Heart left ventricle (tissue), 16 donors: ENCODE measurements around the gene MCC. TPM values are rescaled to one million over a fixed set of nuclear protein-coding genes. Genes with fewer than 3 reads are reported as not detected.

Source experiments
- ATAC-seq, 4 donors: fragments of 200-7000 bp; cut with Tn5 transposase; one replicate each; pipeline ENCODE4 v1.9.1; 2020 to 2022; ENCODE audit warnings: moderate library complexity in 4 of 4, mild to moderate bottlenecking in 3 of 4, moderate number of reproducible peaks in 1 of 4
- DNase-seq, 5 donors: peaks; one replicate each; pipeline ENCODE4 v3.0.0-alpha.2; 2020
- H3K27ac ChIP-seq, 12 donors: fragments of 200-600 bp; sonication (generic) in 4 of 12; one replicate each; pipeline versions ENCODE4 v1.5.0 to v1.8.0; 2016 to 2022; ENCODE audit warnings: mild to moderate bottlenecking in 2 of 12
- H3K27me3 ChIP-seq, 9 donors: fragments of 200-600 bp; sonication (generic) in 2 of 9; one replicate each; pipeline versions ENCODE4 v1.5.1 to v1.8.0; 2016 to 2022; ENCODE audit warnings: mild to moderate bottlenecking in 3 of 9
- H3K36me3 ChIP-seq, 9 donors: fragments of 200-600 bp; sonication (generic) in 2 of 9; one replicate each; pipeline versions ENCODE4 v1.5.0 to v1.8.0; 2018 to 2022; ENCODE audit warnings: mild to moderate bottlenecking in 2 of 9
- H3K4me1 ChIP-seq, 12 donors: fragments of 200-600 bp; sonication (generic) in 4 of 12; one replicate each; pipeline versions ENCODE4 v1.5.0 to v1.8.0; 2016 to 2022; ENCODE audit warnings: mild to moderate bottlenecking in 3 of 12
- H3K4me3 ChIP-seq, 12 donors: fragments of 200-600 bp; sonication (generic) in 4 of 12; one replicate each; pipeline versions ENCODE4 v1.5.0 to v1.8.0; 2017 to 2022; ENCODE audit warnings: mild to moderate bottlenecking in 9 of 12, moderate library complexity in 4 of 12
- H3K9me3 ChIP-seq, 12 donors: fragments of 200-600 bp; sonication (generic) in 4 of 12; one replicate each; pipeline versions ENCODE4 v1.5.0 to v1.8.0; 2016 to 2022; ENCODE audit warnings: mild to moderate bottlenecking in 1 of 12
- CTCF ChIP-seq, 12 donors: fragments of 200-600 bp; sonication (generic) in 4 of 12; IDR thresholded peaks; one replicate each; pipeline versions ENCODE4 v1.5.0 to v1.8.0; 2018 to 2022; ENCODE audit warnings: antibody characterized with exemption in 12 of 12, mild to moderate bottlenecking in 5 of 12
- POLR2A ChIP-seq, 2 donors: fragments of 450-650 bp; IDR thresholded peaks; one replicate each; pipeline ENCODE4 v1.6.1; 2017; ENCODE audit warnings: antibody characterized with exemption in 2 of 2, mild to moderate bottlenecking in 2 of 2, moderate library complexity in 2 of 2
- WGBS, 4 donors: extraction: QIAGEN DNeasy Blood & Tissue Kit in 2 of 4; methylation state at CpG; one replicate each; pipeline versions ENCODE4 v1.1.5 to v1.1.7; 2013 to 2018; 5-methylcytosine and 5-hydroxymethylcytosine counted together
- intact Hi-C, 10 donors: fragments of 100-400 bp; cut with DNase I; formaldehyde crosslinking; loops; one replicate each; pipeline versions ENCODE4 v1.11.1 to v1.14.2; 2022
- polyA plus RNA-seq, 2 donors: library from polyadenylated mRNA; stranded (reverse); fragments of 200-250 nt; gene quantifications; one replicate each; pipeline ENCODE4 v1.2.3, GENCODE V29; 2013
- total RNA-seq, 9 donors: library from RNA; depleted of rRNA in 2 of 9; stranded (reverse); fragments of >200 nt in 2 of 9; fragmentation: NEBNext Ultra II Directional in 3 of 9; extraction: Animal tissue kit (Norgen Biotek cat#: 25700) in 3 of 9; gene quantifications; one replicate each; pipeline versions ENCODE4 v1.1.0 to v1.2.4, GENCODE V29; 2016 to 2023
- donor health status: ischemic (EF 13 %, LVEDD 7.1; RV severe dilation, severe dysfunction).
- donor health status: healthy with polysubstance abuse.
- donor health status: DM: no; HTN: yes; CAD: no.
- donor health status: DM: no; HTN: no; CAD: no.
- donor health status: ischemic (EF 25% LVEDD 6.9; RV normal size, moderate dysfunction).
- donor health status: ischemic (EF 25% LVEDD 5.7; RV mildly dilated, moderate dysfunction).
- donor health status: healthy.
- donor health status: DM: yes; HTN: yes; CAD: no.
- donor health status: ischemic (EF 35%, LVEDD 5.7; RV mildly dilated, moderate dysfunction).
- donor health status: nonischemic (EF 11% LVEDD 7.7; RV severe dilation, severe dysfunction).
- donor health status: DM: yes; HTN: yes; CAD: no.
- donor health status: PGD.
- donor health status: ischemic (EF 29% LVEDD 5.4; RV normal size, mild dysfunction).
- donor health status: nonischemic (EF 23%, LVEDD 6.1; RV moderate dilation, normal function).

Gene MCC
- total and polyA plus RNA-seq, 11 donors = 6.1 to 33.8 (median 24.3) TPM

- Histone ChIP-seq H3K9me3 (no peaks in the 10 kb centered on the region), H3K4me3 (peak overlapping the region; percentile 27 to 98 (median 76)), H3K36me3 (no peaks in the 10 kb centered on the region), H3K27me3 (peaks cover 0 to 19% (median 0%) of the 10 kb centered on the region in 9 donors), H3K27ac (peak overlapping the region; percentile 80 to 97 (median 90)), H3K4me1 (peaks cover 0 to 40% (median 25%) of the 10 kb centered on the region in 12 donors)
- WGBS, 4 donors = 0 to 1% (median 0%) methylated on average over 27 to 60 of the region's 60 CpGs
- ATAC-seq (peak; percentile 96 to 98 (median 98)), DNase-seq (peak; percentile 94 to 95 (median 94))
- intact Hi-C loops = loop anchor here (1.0 to 10.0 kb wide), 21 partner anchors 37 to 250 kb away; no protein-coding TSS in a partner anchor
- TF ChIP-seq POLR2A (IDR thresholded peaks at IDR 0.05) (peak in 1 of 2 donors; percentile 94), CTCF (IDR thresholded peaks at IDR 0.05) (peak in 5 of 12 donors; percentile 16 to 50 (median 38))
Measured at GRCh38 chr5:113294311-113295110, 193.7 kb downstream of the MCC start.

GRCh38 chr5:113293975-113294310, 194.3 kb downstream of the MCC start:
- H3K27me3 ChIP-seq = peaks cover 0 to 19% (median 0%) of the 10 kb centered on the region in 9 donors
- no peak for DNase-seq
- H3K36me3 ChIP-seq = no peaks in the 10 kb centered on the region
- peak overlapping the region; percentile 27 to 98 (median 76) for H3K4me3 ChIP-seq
- H3K4me1 ChIP-seq = peaks cover 0 to 40% (median 25%) of the 10 kb centered on the region in 12 donors
- H3K27ac ChIP-seq = peak overlapping the region; percentile 80 to 97 (median 90)
- 0 to 1% (median 0%) methylated on average over 11 of the region's 11 CpGs for WGBS, 4 donors
- ATAC-seq = peak in 3 of 4 donors; percentile 2 to 39 (median 19)
- no peak for TF ChIP-seq POLR2A (IDR thresholded peaks at IDR 0.05)
- TF ChIP-seq CTCF (IDR thresholded peaks at IDR 0.05) = no peak
- no peaks in the 10 kb centered on the region for H3K9me3 ChIP-seq
- intact Hi-C loops = loop anchor here (1.0 to 10.0 kb wide), 21 partner anchors 37 to 249 kb away; no protein-coding TSS in a partner anchor

- H3K36me3 ChIP-seq = no peaks in the 10 kb centered on the region
- intact Hi-C loops = loop anchor here (2.0 to 10.0 kb wide), 19 partner anchors 36 to 249 kb away; no protein-coding TSS in a partner anchor
- DNase-seq (no peak), ATAC-seq (no peak)
- peak overlapping the region in 11 of 12 donors; percentile 86 to 97 (median 91) for H3K27ac ChIP-seq
- TF ChIP-seq CTCF (IDR thresholded peaks at IDR 0.05) (no peak), POLR2A (IDR thresholded peaks at IDR 0.05) (no peak)
- H3K9me3 ChIP-seq = no peaks in the 10 kb centered on the region
- 1 to 3% (median 2%) methylated on average over 23 of the region's 23 CpGs for WGBS, 4 donors
- H3K27me3 ChIP-seq = peaks cover 0 to 19% (median 0%) of the 10 kb centered on the region in 9 donors
- peaks cover 0 to 43% (median 25%) of the 10 kb centered on the region in 12 donors for H3K4me1 ChIP-seq
- H3K4me3 ChIP-seq = peak overlapping the region; percentile 27 to 98 (median 76)
Measured at GRCh38 chr5:113293068-113293974, 194.9 kb downstream of the MCC start.
